ENCODE measurements around the gene COQ8A. TPM values are rescaled to one million over a fixed set of nuclear protein-coding genes. Genes with fewer than 3 reads are reported as not detected.

The COQ8A gene
- total and polyA plus RNA-seq, 2 experiments from 2014 or later, result 8.3 to 8.7 TPM

DNA sequence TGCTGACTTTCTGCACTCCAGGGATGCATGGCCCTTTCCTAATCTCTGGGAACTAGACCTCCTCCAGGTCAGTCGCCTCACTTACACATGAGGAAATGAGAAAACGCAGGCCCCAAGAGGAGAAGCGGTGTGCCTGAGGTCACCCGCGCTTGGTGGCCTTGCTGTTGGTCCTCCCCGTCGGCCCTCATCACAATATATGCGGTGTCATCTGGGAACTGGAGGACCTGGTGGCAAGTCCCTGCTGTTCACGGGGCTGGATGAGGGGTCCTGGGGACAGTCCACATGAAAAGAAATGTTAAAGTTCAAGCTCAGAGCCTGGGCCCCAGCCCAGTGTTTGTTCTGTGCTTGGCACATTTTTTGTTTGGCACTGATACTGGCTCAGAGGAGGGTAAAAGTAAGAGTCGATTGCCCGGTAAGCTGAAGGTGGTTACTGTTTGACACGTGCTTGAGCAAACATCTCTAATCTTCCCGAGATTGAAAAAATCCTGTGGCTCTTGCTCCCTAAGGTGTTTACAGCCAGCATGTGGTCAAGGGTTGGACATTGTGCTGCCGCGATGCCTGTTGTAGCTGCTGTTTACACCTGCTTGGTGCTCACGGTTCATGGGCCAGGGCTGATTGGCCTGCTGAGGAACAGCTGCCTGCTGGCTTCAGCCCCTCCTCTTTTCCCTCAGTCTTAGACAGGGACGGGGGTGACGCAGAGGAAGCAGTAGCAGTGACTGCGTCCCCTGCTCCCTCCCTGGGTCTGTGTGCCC is 5.2 kb downstream of the COQ8A start:
- H3K4me2 ChIP-seq (ENCODE audit: unreplicated experiment), result no peak overlapping the region
- H3K9me2 ChIP-seq (ENCODE audit: insufficient read depth), result no peaks in the 10 kb centered on the region
- no peak for TF ChIP-seq EZH2 (IDR thresholded peaks at IDR 0.05; ENCODE audit: insufficient read depth, poor library complexity, severe bottlenecking)
- H3K4me3 ChIP-seq, result no peak overlapping the region
- DNase-seq, result no peak
- no peak overlapping the region for H3K9ac ChIP-seq
- no peak overlapping the region for H2AFZ ChIP-seq
- no peaks in the 10 kb centered on the region for H3K27me3 ChIP-seq (replicated peaks; ENCODE audit: insufficient read depth)
- 61 to 62% methylated on average over 19 of the region's 19 CpGs for WGBS, 2 experiments (ENCODE audit: low coverage in 1 of 2, low lambda C conversion rate in 2 of 2, missing lambda C conversion rate in 2 of 2)
- no peaks in the 10 kb centered on the region for H3K9me3 ChIP-seq (ENCODE audit: low read depth)
- no peaks in the 10 kb centered on the region for H3K79me2 ChIP-seq (ENCODE audit: insufficient read depth)
- peaks cover 3% of the 10 kb centered on the region; the same call in 1 of the 2 replicates for H3K4me1 ChIP-seq (ENCODE audit: insufficient read depth)
- H3F3A ChIP-seq (ENCODE audit: insufficient read depth), result no peaks in the 10 kb centered on the region
- no peaks in the 10 kb centered on the region for H3K36me3 ChIP-seq (ENCODE audit: low read depth)
- no peak overlapping the region for H3K27ac ChIP-seq
- in situ Hi-C loops (cut with MboI), result no loop called here
- no peaks in the 10 kb centered on the region for H4K20me1 ChIP-seq (ENCODE audit: insufficient read depth)

DNA sequence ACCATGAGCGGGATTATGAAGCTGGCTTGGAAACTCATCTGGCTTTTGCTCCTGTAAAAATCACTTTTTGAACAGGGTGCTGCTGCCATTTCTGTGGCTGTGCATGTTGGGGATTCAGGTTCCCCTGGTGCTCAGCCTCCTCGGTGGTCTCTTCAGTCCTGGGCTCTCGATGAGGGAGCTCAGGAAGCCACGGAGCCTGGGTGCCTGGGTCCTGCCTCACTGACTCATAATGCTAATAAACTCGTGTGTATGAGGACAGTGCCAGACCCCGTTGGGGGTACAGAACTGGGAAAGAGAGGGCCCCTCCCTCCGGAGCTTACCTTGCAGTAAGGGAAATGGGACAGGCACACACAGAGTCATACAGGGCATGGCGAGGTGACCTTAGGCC is 5.8 kb downstream of the COQ8A start:
- H3K27me3 ChIP-seq (replicated peaks; ENCODE audit: insufficient read depth), result no peaks in the 10 kb centered on the region
- WGBS, 2 experiments (ENCODE audit: low coverage in 1 of 2, low lambda C conversion rate in 2 of 2, missing lambda C conversion rate in 2 of 2), result 84 to 89% methylated on average over 8 of the region's 8 CpGs
- no peak overlapping the region for H3K27ac ChIP-seq
- H3F3A ChIP-seq (ENCODE audit: insufficient read depth), result no peaks in the 10 kb centered on the region
- DNase-seq, result no peak
- no peaks in the 10 kb centered on the region for H3K9me2 ChIP-seq (ENCODE audit: insufficient read depth)
- TF ChIP-seq EZH2 (IDR thresholded peaks at IDR 0.05; ENCODE audit: insufficient read depth, poor library complexity, severe bottlenecking), result no peak
- no peak for TF ChIP-seq EZH2phosphoT487 (IDR thresholded peaks at IDR 0.05; ENCODE audit: insufficient read depth, low read depth)
- peaks cover under 1% of the 10 kb centered on the region; the same call in 1 of the 2 replicates for H3K4me1 ChIP-seq (ENCODE audit: insufficient read depth)
- no peaks in the 10 kb centered on the region for H3K36me3 ChIP-seq (ENCODE audit: low read depth)
- H4K20me1 ChIP-seq (ENCODE audit: insufficient read depth), result no peaks in the 10 kb centered on the region
- no peaks in the 10 kb centered on the region for H3K79me2 ChIP-seq (ENCODE audit: insufficient read depth)
- H3K4me3 ChIP-seq, result no peak overlapping the region
- H3K4me2 ChIP-seq (ENCODE audit: unreplicated experiment), result no peak overlapping the region
- H3K9ac ChIP-seq, result no peak overlapping the region
- in situ Hi-C loops (cut with MboI), result no loop called here
- H2AFZ ChIP-seq, result no peak overlapping the region
- H3K9me3 ChIP-seq (ENCODE audit: low read depth), result no peaks in the 10 kb centered on the region

DNA sequence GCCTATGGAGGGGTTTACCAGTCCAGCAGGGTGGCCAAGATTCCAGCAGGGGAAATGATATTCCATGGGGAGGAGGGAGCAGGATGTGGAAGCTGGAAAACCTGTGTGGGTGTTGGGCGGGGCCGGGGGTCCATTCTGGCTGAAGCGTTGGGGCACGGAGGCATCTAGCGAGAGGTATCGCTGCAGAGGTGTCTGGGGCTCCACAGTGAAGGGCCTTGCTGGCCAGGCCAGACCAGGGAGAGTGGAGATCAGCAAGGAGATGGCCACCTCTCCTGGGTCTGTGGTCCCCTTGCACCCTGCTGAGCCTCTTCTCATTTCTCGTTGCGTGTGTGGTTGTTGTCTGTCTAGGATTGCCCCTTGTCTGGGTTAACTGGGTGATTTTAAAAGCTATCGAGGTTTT is 6.2 kb downstream of the COQ8A start:
- Histone ChIP-seq H3K27ac (no peak overlapping the region), H3K4me1 (ENCODE audit: insufficient read depth) (no peaks in the 10 kb centered on the region), H3K36me3 (ENCODE audit: low read depth) (no peaks in the 10 kb centered on the region), H4K20me1 (ENCODE audit: insufficient read depth) (no peaks in the 10 kb centered on the region), H3K9ac (no peak overlapping the region), H3K9me2 (ENCODE audit: insufficient read depth) (no peaks in the 10 kb centered on the region), H2AFZ (no peak overlapping the region), H3K4me2 (ENCODE audit: unreplicated experiment) (no peak overlapping the region), H3K27me3 (replicated peaks; ENCODE audit: insufficient read depth) (no peaks in the 10 kb centered on the region), H3F3A (ENCODE audit: insufficient read depth) (no peaks in the 10 kb centered on the region), H3K4me3 (no peak overlapping the region), H3K79me2 (ENCODE audit: insufficient read depth) (no peaks in the 10 kb centered on the region), H3K9me3 (ENCODE audit: low read depth) (no peaks in the 10 kb centered on the region)
- no peak for DNase-seq
- 87 to 96% methylated on average over 9 of the region's 9 CpGs for WGBS, 2 experiments (ENCODE audit: low coverage in 1 of 2, low lambda C conversion rate in 2 of 2, missing lambda C conversion rate in 2 of 2)
- TF ChIP-seq EZH2 (IDR thresholded peaks at IDR 0.05; ENCODE audit: insufficient read depth, poor library complexity, severe bottlenecking) (no peak), EZH2phosphoT487 (IDR thresholded peaks at IDR 0.05; ENCODE audit: insufficient read depth, low read depth) (no peak)
- in situ Hi-C loops (cut with MboI), result no loop called here

DNA sequence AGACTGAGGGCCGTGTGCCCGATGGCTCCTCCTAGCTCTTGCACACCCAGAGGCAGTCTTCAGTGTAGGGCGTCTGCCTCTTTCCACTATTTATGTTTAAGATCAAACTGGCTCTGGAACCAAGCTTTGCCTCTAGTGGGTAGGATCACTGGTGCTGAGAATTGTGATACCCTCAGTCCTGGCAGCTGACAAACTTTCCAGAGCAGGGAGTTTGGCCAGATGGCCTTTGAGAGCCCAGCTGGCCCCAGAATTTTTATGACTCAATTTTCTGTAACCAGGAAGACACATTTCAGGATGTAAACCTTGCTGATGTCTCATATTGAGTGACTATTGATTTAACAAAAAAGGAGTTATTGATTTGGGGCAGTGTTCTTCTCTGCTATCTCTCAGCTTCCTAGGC is 6.7 kb downstream of the COQ8A start:
- no peak overlapping the region for H3K4me3 ChIP-seq
- no peak overlapping the region for H3K4me2 ChIP-seq (ENCODE audit: unreplicated experiment)
- H3K36me3 ChIP-seq (ENCODE audit: low read depth), result no peaks in the 10 kb centered on the region
- no peak overlapping the region for H3K27ac ChIP-seq
- H3K9ac ChIP-seq, result no peak overlapping the region
- no peak for DNase-seq
- no peaks in the 10 kb centered on the region for H3K9me2 ChIP-seq (ENCODE audit: insufficient read depth)
- no peaks in the 10 kb centered on the region for H3K4me1 ChIP-seq (ENCODE audit: insufficient read depth)
- H2AFZ ChIP-seq, result no peak overlapping the region
- H3K9me3 ChIP-seq (ENCODE audit: low read depth), result no peaks in the 10 kb centered on the region
- H3K27me3 ChIP-seq (replicated peaks; ENCODE audit: insufficient read depth), result no peaks in the 10 kb centered on the region
- no peaks in the 10 kb centered on the region for H3K79me2 ChIP-seq (ENCODE audit: insufficient read depth)
- no peaks in the 10 kb centered on the region for H3F3A ChIP-seq (ENCODE audit: insufficient read depth)
- WGBS, 2 experiments (ENCODE audit: low coverage in 1 of 2, low lambda C conversion rate in 2 of 2, missing lambda C conversion rate in 2 of 2), result 87% methylated on average over 3 of the region's 3 CpGs
- no peak for TF ChIP-seq EZH2phosphoT487 (IDR thresholded peaks at IDR 0.05; ENCODE audit: insufficient read depth, low read depth)
- in situ Hi-C loops (cut with MboI), result no loop called here
- H4K20me1 ChIP-seq (ENCODE audit: insufficient read depth), result no peaks in the 10 kb centered on the region

DNA sequence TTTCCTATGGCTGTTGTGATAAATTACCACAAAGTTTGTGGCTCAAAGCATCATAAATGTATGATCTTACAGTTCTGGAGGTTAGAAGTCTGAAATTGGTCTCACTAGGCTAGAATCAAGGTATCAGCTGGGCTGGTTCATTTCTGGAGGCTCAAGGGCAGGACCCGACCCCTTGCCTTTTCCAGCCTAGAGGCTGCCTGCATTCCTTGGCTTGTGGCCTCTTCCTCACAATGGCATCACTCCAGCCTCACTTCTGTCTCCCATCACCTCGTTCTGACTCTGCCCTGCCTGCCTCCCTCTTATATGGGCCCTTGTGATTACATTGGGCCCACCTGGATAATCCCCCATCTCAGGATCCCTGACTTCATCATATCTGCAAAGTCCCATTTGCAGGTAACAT is 8.0 kb downstream of the COQ8A start:
- in situ Hi-C loops (cut with MboI), result no loop called here
- no peaks in the 10 kb centered on the region for H4K20me1 ChIP-seq (ENCODE audit: insufficient read depth)

More for the DNA sequence above, 8.0 kb downstream of the COQ8A start:
- no peaks in the 10 kb centered on the region for H3K27me3 ChIP-seq (replicated peaks; ENCODE audit: insufficient read depth)
- H3K4me2 ChIP-seq (ENCODE audit: unreplicated experiment), result no peak overlapping the region
- no peak overlapping the region for H3K9ac ChIP-seq
- no peak overlapping the region for H2AFZ ChIP-seq
- no peaks in the 10 kb centered on the region for H3K4me1 ChIP-seq (ENCODE audit: insufficient read depth)
- TF ChIP-seq EZH2phosphoT487 (IDR thresholded peaks at IDR 0.05; ENCODE audit: insufficient read depth, low read depth), result no peak
- TF ChIP-seq EZH2 (IDR thresholded peaks at IDR 0.05; ENCODE audit: insufficient read depth, poor library complexity, severe bottlenecking), result no peak
- WGBS, 2 experiments (ENCODE audit: low coverage in 1 of 2, low lambda C conversion rate in 2 of 2, missing lambda C conversion rate in 2 of 2), result 57 to 60% methylated on average over 2 of the region's 2 CpGs
- no peaks in the 10 kb centered on the region for H3K9me3 ChIP-seq (ENCODE audit: low read depth)
- H3K27ac ChIP-seq, result no peak overlapping the region
- DNase-seq, result no peak
- H3K9me2 ChIP-seq (ENCODE audit: insufficient read depth), result no peaks in the 10 kb centered on the region
- H3K79me2 ChIP-seq (ENCODE audit: insufficient read depth), result no peaks in the 10 kb centered on the region
- H3F3A ChIP-seq (ENCODE audit: insufficient read depth), result no peaks in the 10 kb centered on the region
- no peak overlapping the region for H3K4me3 ChIP-seq
- no peaks in the 10 kb centered on the region for H3K36me3 ChIP-seq (ENCODE audit: low read depth)
